Neural progenitor cell (in vitro differentiated cells): ENCODE results near the gene HMCN1. TPM values are rescaled to one million over a fixed set of nuclear protein-coding genes. Genes with fewer than 3 reads are reported as not detected.
"Not testable (repeated sequence)": the region's sequence is repeated elsewhere in the genome, so short reads cannot be mapped to it uniquely, and the experiment has no call there.

ENCODE experiments used
- DNase-seq: peaks from one replicate; pipeline ENCODE4 v3.0.0-alpha.2; 2016; ENCODE audit warnings: low spot score
- H2AFZ ChIP-seq: fragments of 200-600 bp; sonication (generic); replicated peaks from 2 replicates; pipeline ENCODE4 v1.6.1; 2016; ENCODE audit warnings: antibody characterized with exemption
- H3F3A ChIP-seq: fragments of 200-600 bp; sonication (generic); 2 replicates; pipeline ENCODE4 v1.6.1; 2016; ENCODE audit warnings: antibody characterized with exemption, low read depth
- H3K27ac ChIP-seq: fragments of 200-600 bp; sonication (generic); 2 replicates; pipeline ENCODE4 v1.5.1; 2016; ENCODE audit warnings: mild to moderate bottlenecking
- H3K27me3 ChIP-seq: fragments of 200-600 bp; sonication (generic); 2 replicates; pipeline ENCODE4 v1.6.1; 2016; ENCODE audit warnings: mild to moderate bottlenecking, moderate library complexity
- H3K36me3 ChIP-seq: fragments of 200-600 bp; sonication (generic); 2 replicates; pipeline ENCODE4 v1.5.1; 2016
- H3K4me1 ChIP-seq: fragments of 200-600 bp; sonication (generic); 2 replicates; pipeline ENCODE4 v1.6.1; 2016; ENCODE audit warnings: mixed run types
- H3K4me2 ChIP-seq: fragments of 200-600 bp; sonication (generic); 2 replicates; pipeline ENCODE4 v1.6.1; 2016
- H3K4me3 ChIP-seq: fragments of 200-600 bp; sonication (generic); 2 replicates; pipeline ENCODE4 v1.5.1; 2016
- H3K79me2 ChIP-seq: fragments of 200-600 bp; sonication (generic); 2 replicates; pipeline ENCODE4 v1.6.1; 2016; ENCODE audit warnings: low read depth
- H3K9ac ChIP-seq: fragments of 200-600 bp; sonication (generic); 2 replicates; pipeline ENCODE4 v1.6.1; 2016
- H3K9me3 ChIP-seq: fragments of 200-600 bp; sonication (generic); 2 replicates; pipeline ENCODE4 v1.5.1; 2016; ENCODE audit warnings: low read depth
- H4K20me1 ChIP-seq: fragments of 200-600 bp; sonication (generic); 2 replicates; pipeline ENCODE4 v1.6.1; 2016; ENCODE audit warnings: low read depth
- H3K27ac Mint-ChIP-seq: 3 replicates; pipeline ENCODE4 v1.8.0; 2021; ENCODE audit warnings: mixed read lengths
- H3K27me3 Mint-ChIP-seq: 2 replicates; pipeline ENCODE4 v1.8.0; 2022; ENCODE audit warnings: low read depth, mild to moderate bottlenecking, inconsistent platforms, moderate library complexity, mixed read lengths; ENCODE audit not compliant: insufficient read depth
- H3K36me3 Mint-ChIP-seq: 3 replicates; pipeline ENCODE4 v1.8.0; 2021; ENCODE audit warnings: mixed read lengths
- H3K4me1 Mint-ChIP-seq: 3 replicates; pipeline ENCODE4 v1.8.0; 2021; ENCODE audit warnings: mixed read lengths
- H3K4me3 Mint-ChIP-seq: 3 replicates; pipeline ENCODE4 v1.8.0; 2021; ENCODE audit warnings: mild to moderate bottlenecking, moderate library complexity, mixed read lengths
- H3K9me3 Mint-ChIP-seq: 3 replicates; pipeline ENCODE4 v1.8.0; 2020; ENCODE audit warnings: mixed read lengths
- EZH2 ChIP-seq: fragments of 200-600 bp; sonication (generic); IDR thresholded peaks from 2 replicates; pipeline ENCODE4 v1.6.1; 2017; ENCODE audit warnings: antibody characterized with exemption, mild to moderate bottlenecking, moderate library complexity
- EZH2phosphoT487 ChIP-seq: fragments of 200-600 bp; sonication (generic); IDR thresholded peaks from 2 replicates; pipeline ENCODE4 v1.6.1; 2017; ENCODE audit warnings: antibody characterized with exemption
- total RNA-seq: library from RNA; depleted of rRNA; stranded (reverse); fragments of >200 nt; gene quantifications from 2 replicates; pipeline ENCODE4 v1.2.3, GENCODE V29; 2015; ENCODE audit warnings: low replicate concordance
- TF ChIP-seq, protein P1 (sequence below): fragments of 200-600 bp; sonication (generic); IDR thresholded peaks from 2 replicates; pipeline ENCODE4 v1.5.1; 2017; ENCODE audit warnings: antibody characterized with exemption, mild to moderate bottlenecking

Gene HMCN1
- total RNA-seq, 1 donor from 2014 or later: 26.4 TPM

DNA sequence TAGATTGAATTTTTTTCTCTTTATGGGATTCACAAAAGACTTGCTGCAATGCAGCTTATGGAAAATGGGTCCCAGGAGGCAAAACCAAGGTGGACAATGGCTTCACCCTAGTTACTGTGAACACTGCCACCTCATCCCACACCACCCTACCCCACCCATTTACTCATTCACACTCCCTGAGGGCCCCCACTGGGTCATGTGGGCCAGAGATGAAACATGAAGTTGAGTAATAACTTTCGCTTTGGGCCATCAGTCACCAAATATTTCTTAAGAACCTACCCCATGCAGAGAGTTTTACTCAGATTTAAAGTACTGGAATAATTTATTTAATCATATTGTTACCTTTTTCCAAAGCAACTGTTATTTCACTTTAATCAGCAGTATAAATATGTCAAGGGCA is 449.0 kb downstream of the HMCN1 start:
- no peaks in the 10 kb centered on the region for H3K9me3 Mint-ChIP-seq
- Histone ChIP-seq H3K9ac (no peak overlapping the region), H3K79me2 (no peaks in the 10 kb centered on the region), H3K4me3 (no peak overlapping the region), H3K27ac (no peak overlapping the region), H3K4me1 (no peaks in the 10 kb centered on the region), H2AFZ (no peak overlapping the region), H3F3A (no peaks in the 10 kb centered on the region), H4K20me1 (no peaks in the 10 kb centered on the region), H3K4me2 (no peak overlapping the region), H3K9me3 (no peaks in the 10 kb centered on the region), H3K27me3 (no peaks in the 10 kb centered on the region), H3K36me3 (no peaks in the 10 kb centered on the region)
- DNase-seq: no peak
- no peaks in the 10 kb centered on the region for H3K27me3 Mint-ChIP-seq
- H3K36me3 Mint-ChIP-seq: no peaks in the 10 kb centered on the region
- H3K4me1 Mint-ChIP-seq: no peaks in the 10 kb centered on the region
- no peak overlapping the region for H3K4me3 Mint-ChIP-seq
- no peak overlapping the region for H3K27ac Mint-ChIP-seq
- no peak for TF ChIP-seq EZH2
- TF ChIP-seq, protein P1, sequence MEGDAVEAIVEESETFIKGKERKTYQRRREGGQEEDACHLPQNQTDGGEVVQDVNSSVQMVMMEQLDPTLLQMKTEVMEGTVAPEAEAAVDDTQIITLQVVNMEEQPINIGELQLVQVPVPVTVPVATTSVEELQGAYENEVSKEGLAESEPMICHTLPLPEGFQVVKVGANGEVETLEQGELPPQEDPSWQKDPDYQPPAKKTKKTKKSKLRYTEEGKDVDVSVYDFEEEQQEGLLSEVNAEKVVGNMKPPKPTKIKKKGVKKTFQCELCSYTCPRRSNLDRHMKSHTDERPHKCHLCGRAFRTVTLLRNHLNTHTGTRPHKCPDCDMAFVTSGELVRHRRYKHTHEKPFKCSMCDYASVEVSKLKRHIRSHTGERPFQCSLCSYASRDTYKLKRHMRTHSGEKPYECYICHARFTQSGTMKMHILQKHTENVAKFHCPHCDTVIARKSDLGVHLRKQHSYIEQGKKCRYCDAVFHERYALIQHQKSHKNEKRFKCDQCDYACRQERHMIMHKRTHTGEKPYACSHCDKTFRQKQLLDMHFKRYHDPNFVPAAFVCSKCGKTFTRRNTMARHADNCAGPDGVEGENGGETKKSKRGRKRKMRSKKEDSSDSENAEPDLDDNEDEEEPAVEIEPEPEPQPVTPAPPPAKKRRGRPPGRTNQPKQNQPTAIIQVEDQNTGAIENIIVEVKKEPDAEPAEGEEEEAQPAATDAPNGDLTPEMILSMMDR: no peak
- TF ChIP-seq EZH2phosphoT487: no peak

- no peaks in the 10 kb centered on the region for H3K27me3 ChIP-seq
- no peak for DNase-seq
- no peaks in the 10 kb centered on the region for H3K79me2 ChIP-seq
- no peaks in the 10 kb centered on the region for H3K4me1 ChIP-seq
- no peaks in the 10 kb centered on the region for H3F3A ChIP-seq
- H3K4me3 Mint-ChIP-seq: no peak overlapping the region
- no peak overlapping the region for H3K4me3 ChIP-seq
- H3K36me3 Mint-ChIP-seq: no peaks in the 10 kb centered on the region
- H3K36me3 ChIP-seq: no peaks in the 10 kb centered on the region
- H3K27me3 Mint-ChIP-seq: no peaks in the 10 kb centered on the region
- H3K4me1 Mint-ChIP-seq: no peaks in the 10 kb centered on the region
- no peak overlapping the region for H3K27ac ChIP-seq
- no peak overlapping the region for H3K9ac ChIP-seq
- H3K9me3 ChIP-seq: no peaks in the 10 kb centered on the region
- no peak overlapping the region for H3K27ac Mint-ChIP-seq
- no peak overlapping the region for H2AFZ ChIP-seq
- H3K9me3 Mint-ChIP-seq: no peaks in the 10 kb centered on the region
- no peak overlapping the region for H3K4me2 ChIP-seq
- no peak for TF ChIP-seq EZH2phosphoT487
- TF ChIP-seq, protein P1: no peak
- no peaks in the 10 kb centered on the region for H4K20me1 ChIP-seq
These were observed 449.9 kb downstream of the HMCN1 start for GRCh38 chr1:186183970-186184628.

DNA sequence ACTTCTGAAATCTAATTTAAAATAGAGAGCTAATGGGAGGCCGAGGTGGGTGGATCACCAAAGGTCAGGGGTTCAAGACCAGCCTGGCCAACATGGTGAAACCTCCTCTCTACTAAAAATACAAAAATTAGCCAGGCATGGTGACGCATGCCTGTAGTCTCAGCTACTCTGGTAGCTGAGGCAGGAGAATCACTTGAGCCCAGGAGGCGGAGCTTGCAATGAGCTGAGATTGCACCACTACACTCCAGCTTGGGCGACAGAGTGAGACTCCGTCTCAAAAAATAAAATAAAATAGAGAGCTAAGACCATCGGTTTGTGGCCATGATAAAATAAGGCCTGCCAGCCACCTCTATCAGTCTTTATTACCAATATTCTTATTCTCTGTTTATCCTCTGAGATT is 452.1 kb downstream of the HMCN1 start:
- H3K4me3 Mint-ChIP-seq, H3K27me3 Mint-ChIP-seq, H3K36me3 Mint-ChIP-seq, H3K36me3 ChIP-seq, DNase-seq, H3K9me3 ChIP-seq, H4K20me1 ChIP-seq, H3K4me3 ChIP-seq, H2AFZ ChIP-seq, H3K27ac ChIP-seq, H3F3A ChIP-seq, H3K4me1 ChIP-seq, H3K4me1 Mint-ChIP-seq, H3K4me2 ChIP-seq, H3K27ac Mint-ChIP-seq, H3K27me3 ChIP-seq, H3K79me2 ChIP-seq, H3K9me3 Mint-ChIP-seq, H3K9ac ChIP-seq: not testable (repeated sequence)

DNA sequence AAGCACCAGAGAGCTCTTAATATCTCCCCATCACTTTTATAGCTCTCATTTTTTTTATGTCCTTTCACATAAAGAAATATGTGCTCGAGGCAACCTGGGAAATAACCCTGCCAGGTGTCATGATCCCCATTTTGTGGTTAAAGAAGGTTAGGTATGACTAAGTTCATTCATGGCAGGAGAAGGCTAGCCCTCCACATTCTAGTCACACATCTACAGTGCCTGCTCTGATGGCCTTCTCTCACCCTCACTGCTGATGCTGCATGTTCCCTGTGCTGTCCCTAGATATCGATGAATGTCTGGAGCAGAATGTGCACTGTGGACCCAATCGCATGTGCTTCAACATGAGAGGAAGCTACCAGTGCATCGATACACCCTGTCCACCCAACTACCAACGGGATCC is 453.4 kb downstream of the HMCN1 start:
- TF ChIP-seq EZH2phosphoT487 (no peak), EZH2 (no peak)
- TF ChIP-seq, protein P1: no peak
- no peaks in the 10 kb centered on the region for H3K36me3 ChIP-seq
- no peaks in the 10 kb centered on the region for H3K9me3 Mint-ChIP-seq
- H2AFZ ChIP-seq: no peak overlapping the region
- no peaks in the 10 kb centered on the region for H3K4me1 ChIP-seq
- no peaks in the 10 kb centered on the region for H3K27me3 Mint-ChIP-seq
- no peaks in the 10 kb centered on the region for H3K79me2 ChIP-seq
- no peak overlapping the region for H3K27ac Mint-ChIP-seq
- no peak overlapping the region for H3K27ac ChIP-seq
- no peaks in the 10 kb centered on the region for H3K9me3 ChIP-seq
- H4K20me1 ChIP-seq: no peaks in the 10 kb centered on the region
- H3K9ac ChIP-seq: no peak overlapping the region
- H3K4me3 Mint-ChIP-seq: no peak overlapping the region
- no peak overlapping the region for H3K4me2 ChIP-seq
- no peak overlapping the region for H3K4me3 ChIP-seq
- no peaks in the 10 kb centered on the region for H3K4me1 Mint-ChIP-seq
- H3F3A ChIP-seq: no peaks in the 10 kb centered on the region
- DNase-seq: no peak
- no peaks in the 10 kb centered on the region for H3K27me3 ChIP-seq
- no peaks in the 10 kb centered on the region for H3K36me3 Mint-ChIP-seq
